Nucleus accumbens (tissue), 56 donors: ENCODE results near the gene USH1C.
A peak's percentile ranks its signal among the peaks of the same experiment; 100 is the strongest.

Experiments used
- DNase-seq, 56 donors: peaks; one replicate each; lab custom pipeline; 2025; lab: John Stamatoyannopoulos, UW

The USH1C gene

GRCh38 chr11:17550450-17551346 lies 6.5 kb upstream of the USH1C start:
- DNase-seq, result no peak

GRCh38 chr11:17548444-17548843 lies 4.2 kb upstream of the USH1C start:
- no peak for DNase-seq

- no peak for DNase-seq
These were observed 3.7 kb upstream of the USH1C start for GRCh38 chr11:17547932-17548331.

GRCh38 chr11:17547051-17547577 lies 2.9 kb upstream of the USH1C start, which contains the start of gene OTOG:
TSS of gene OTOG (plus strand) at chr11:17547259. CDS start at chr11:17547373, 114 bp downstream.
- no peak for DNase-seq

- no peak for DNase-seq
These were observed 2.0 kb upstream of the USH1C start for GRCh38 chr11:17546240-17546639.

GRCh38 chr11:17543574-17544180 lies 539 bp downstream of the USH1C start:
- DNase-seq, result no peak

GRCh38 chr11:17543041-17543440 lies 1.2 kb downstream of the USH1C start:
- no peak for DNase-seq

- DNase-seq, result peak in 2 of 56 donors; percentile 10 to 25
These were observed 2.0 kb downstream of the USH1C start for GRCh38 chr11:17542249-17542648.

- no peak for DNase-seq
These were observed 2.8 kb downstream of the USH1C start for GRCh38 chr11:17541330-17541885.

- no peak for DNase-seq
These were observed 3.4 kb downstream of the USH1C start for GRCh38 chr11:17540807-17541206.

GRCh38 chr11:17538731-17539130 lies 5.5 kb downstream of the USH1C start:
- no peak for DNase-seq

GRCh38 chr11:17538054-17538453 lies 6.2 kb downstream of the USH1C start:
- DNase-seq, result no peak

- DNase-seq, result no peak
These were observed 7.0 kb downstream of the USH1C start for GRCh38 chr11:17537261-17537660.

- DNase-seq, result peak in 2 of 56 donors; percentile 13 to 22
These were observed 8.7 kb downstream of the USH1C start for GRCh38 chr11:17535488-17535887.

- no peak for DNase-seq
These were observed 10.3 kb downstream of the USH1C start for GRCh38 chr11:17533778-17534415.

GRCh38 chr11:17533341-17533740 lies 10.9 kb downstream of the USH1C start:
- no peak for DNase-seq

GRCh38 chr11:17532784-17533183 lies 11.4 kb downstream of the USH1C start:
- DNase-seq, result no peak

- DNase-seq, result peak in 2 of 56 donors; percentile 9 to 13
These were observed 12.5 kb downstream of the USH1C start for GRCh38 chr11:17531636-17532113.

GRCh38 chr11:17531071-17531600 lies 13.1 kb downstream of the USH1C start:
- no peak for DNase-seq

GRCh38 chr11:17529844-17530185 lies 14.4 kb downstream of the USH1C start:
- DNase-seq, result peak in 24 of 56 donors; percentile 11 to 73 (median 26)
